ENCODE results near the gene RDM1. TPM values are rescaled to one million over a fixed set of nuclear protein-coding genes. Genes with fewer than 3 reads are reported as not detected.

The RDM1 gene
- polyA plus RNA-seq, 1 of the 3 experiments (the other 2 are of a cell fraction) = 1.8 TPM

DNA sequence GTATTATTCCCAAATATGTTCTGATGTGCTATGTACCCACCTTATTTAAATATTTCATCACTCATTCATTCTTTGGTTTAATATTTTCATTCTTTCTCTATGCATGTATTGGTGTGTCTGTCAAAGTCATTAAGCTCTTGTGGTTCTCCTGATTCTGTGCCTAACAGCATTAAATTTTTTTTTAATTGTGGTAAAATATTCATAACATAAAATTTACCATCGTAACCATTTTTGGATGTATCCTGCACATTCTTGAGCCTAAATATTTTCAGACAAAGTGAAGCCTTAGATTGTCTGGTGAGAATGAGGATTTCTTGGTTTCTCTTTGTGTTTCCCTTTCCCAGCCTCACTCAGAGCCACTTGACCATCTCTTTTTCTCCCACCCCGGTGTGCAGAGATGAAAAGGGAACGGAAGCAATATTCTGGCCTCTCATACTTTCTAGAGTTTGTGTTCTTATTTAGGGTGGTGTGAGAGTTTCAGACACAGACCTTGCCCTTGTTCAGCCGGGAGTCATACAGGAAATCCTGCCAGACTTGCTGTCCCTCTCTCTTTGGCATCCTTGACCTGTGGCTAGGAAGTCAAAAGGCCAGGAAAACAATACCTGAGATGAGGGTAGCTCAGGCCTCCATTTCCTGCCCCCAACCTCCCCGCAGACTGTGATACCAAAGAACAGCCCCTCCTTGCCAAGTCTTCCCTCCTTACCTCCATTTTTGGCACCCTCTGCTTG is 55.3 kb downstream of the RDM1 start:
- no peak overlapping the region for H2AFZ ChIP-seq (ENCODE audit: low read depth)
- no peak overlapping the region for H3K4me3 ChIP-seq (ENCODE audit: low read depth in 2 of 2, low read length in 1 of 2)
- no peak overlapping the region for H3K9ac ChIP-seq
- no peaks in the 10 kb centered on the region for H3K36me3 ChIP-seq (replicated peaks in 1 of 2; ENCODE audit: control insufficient read depth in 1 of 2, insufficient read depth in 2 of 2, low read length in 1 of 2)
- H3K27ac ChIP-seq (ENCODE audit: low read depth in 2 of 2, low read length in 1 of 2) = no peak overlapping the region
- no peak for DNase-seq
- no peaks in the 10 kb centered on the region for H4K20me1 ChIP-seq (ENCODE audit: insufficient read depth)
- H3K27me3 ChIP-seq (ENCODE audit: insufficient read depth) = no peaks in the 10 kb centered on the region
- H3K4me2 ChIP-seq = no peak overlapping the region
- no peaks in the 10 kb centered on the region for H3K4me1 ChIP-seq (ENCODE audit: control insufficient read depth in 1 of 2, insufficient read depth in 2 of 2, low read depth in 1 of 2, low read length in 1 of 2)
- POLR2A ChIA-PET = no interaction called here
- TF ChIP-seq RCOR1 (IDR thresholded peaks at IDR 0.05; ENCODE audit: low read length) = no peak
- TF ChIP-seq USF1 (IDR thresholded peaks at IDR 0.05; ENCODE audit: borderline replicate concordance, low read depth) = no peak
- no peak for TF ChIP-seq PBX3 (IDR thresholded peaks at IDR 0.05)
- TF ChIP-seq EP300 (IDR thresholded peaks at IDR 0.05; ENCODE audit: borderline replicate concordance in 1 of 2, low read depth in 1 of 2, low read length in 1 of 2) = no peak
- no peak for TF ChIP-seq GATA2 (CRISPR knock-in tag; IDR thresholded peaks at IDR 0.05)
- TF ChIP-seq YY1 (IDR thresholded peaks at IDR 0.05; ENCODE audit: low read depth) = no peak
- no peak for TF ChIP-seq TCF12 (IDR thresholded peaks at IDR 0.05)
- TF ChIP-seq CHD2 (IDR thresholded peaks at IDR 0.05; ENCODE audit: low read length, partially characterized antibody) = no peak
- no peak for TF ChIP-seq FOSL2 (IDR thresholded peaks at IDR 0.05; ENCODE audit: borderline replicate concordance, low read depth)
- no peak for TF ChIP-seq SIN3A (IDR thresholded peaks at IDR 0.05; ENCODE audit: borderline replicate concordance, low read depth, low read length)
- TF ChIP-seq GABPA (IDR thresholded peaks at IDR 0.05; ENCODE audit: low read depth) = no peak
- no peak for TF ChIP-seq FOXM1 (IDR thresholded peaks at IDR 0.05; ENCODE audit: low read depth)
- no peak for TF ChIP-seq FOXJ3 (CRISPR knock-in tag; IDR thresholded peaks at IDR 0.05)
- no peak for TF ChIP-seq RXRA (IDR thresholded peaks at IDR 0.05; ENCODE audit: borderline replicate concordance, low read depth)
- TF ChIP-seq ZBTB33 (IDR thresholded peaks at IDR 0.05; ENCODE audit: borderline replicate concordance, low read depth) = no peak
- TF ChIP-seq MAX (IDR thresholded peaks at IDR 0.05; ENCODE audit: low read depth) = no peak
- TF ChIP-seq USF2 (IDR thresholded peaks at IDR 0.05; ENCODE audit: borderline replicate concordance, low read depth, low read length) = no peak
- no peak for TF ChIP-seq NRF1 (IDR thresholded peaks at IDR 0.05; ENCODE audit: low read depth, low read length)
- TF ChIP-seq SMC3 (IDR thresholded peaks at IDR 0.05; ENCODE audit: low read depth, low read length) = no peak
- TF ChIP-seq ELF1 (IDR thresholded peaks at IDR 0.05) = no peak
- 54% methylated on average over 5 of the region's 5 CpGs for WGBS (ENCODE audit: low lambda C conversion rate)
- no peaks in the 10 kb centered on the region for H3K9me2 ChIP-seq
- CTCF ChIA-PET = interaction anchor here (0.7 to 1.3 kb wide), 2 partner anchors 26 to 734 kb away, joined by 3 to 7 read pairs; no protein-coding TSS in a partner anchor
- no peaks in the 10 kb centered on the region for H3F3A ChIP-seq (replicated peaks; ENCODE audit: insufficient read depth)
- H3K79me2 ChIP-seq (ENCODE audit: insufficient read depth) = no peaks in the 10 kb centered on the region
- H3K9me3 ChIP-seq = no peaks in the 10 kb centered on the region
